HFF-Myc (cell line): Measurements from ENCODE around the gene C11orf97.
A peak's percentile ranks its signal among the peaks of the same experiment; 100 is the strongest.
"Not testable (repeated sequence)": the region's sequence is repeated elsewhere in the genome, so short reads cannot be mapped to it uniquely, and the experiment has no call there.

Experiments
- DNase-seq: peaks from one replicate; pipeline ENCODE4 v3.0.0-alpha.2; 2011; ENCODE audit warnings: low read depth; ENCODE audit errors: extremely low read depth
- H3K4me3 ChIP-seq: replicated peaks from 2 replicates; pipeline ENCODE4 v1.5.1; 2011; ENCODE audit warnings: low read depth, mild to moderate bottlenecking, control low read depth, low read length
- CTCF ChIP-seq: IDR thresholded peaks from 2 replicates; pipeline ENCODE4 v1.5.1; 2012; ENCODE audit warnings: mild to moderate bottlenecking, low read depth, low read length, control low read depth; ENCODE audit errors: missing control alignments

C11orf97 gene

GRCh38 chr11:94546162-94546470 lies 33.9 kb downstream of the C11orf97 start:
- TF ChIP-seq CTCF, result no peak
- no peak for DNase-seq
- H3K4me3 ChIP-seq, result peak overlapping the region; percentile 55

- H3K4me3 ChIP-seq, result peak overlapping the region; percentile 55
- no peak for TF ChIP-seq CTCF
- no peak for DNase-seq
Observed at GRCh38 chr11:94546886-94547285, 34.6 kb downstream of the C11orf97 start.

DNA sequence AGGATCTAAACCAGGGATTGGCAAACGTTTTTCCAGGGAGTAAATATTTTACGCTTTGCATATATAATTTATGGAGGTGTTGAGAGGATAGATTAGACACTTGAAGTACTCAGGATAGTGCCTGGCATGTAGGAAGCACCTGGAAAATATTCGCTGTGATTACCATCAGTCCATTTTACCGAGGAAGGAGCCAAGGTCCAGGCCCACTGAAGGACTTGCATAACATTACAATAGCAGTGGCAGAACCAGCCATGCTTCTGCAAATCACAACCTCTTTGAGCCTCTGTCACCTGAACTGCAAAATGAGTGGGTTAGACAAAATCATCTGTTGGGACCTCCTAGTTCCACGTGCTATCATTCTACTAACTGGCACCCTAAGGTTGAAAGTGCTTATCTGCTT lies 36.9 kb downstream of the C11orf97 start:
- H3K4me3 ChIP-seq, result no peak overlapping the region
- no peak for TF ChIP-seq CTCF
- DNase-seq, result no peak

DNA sequence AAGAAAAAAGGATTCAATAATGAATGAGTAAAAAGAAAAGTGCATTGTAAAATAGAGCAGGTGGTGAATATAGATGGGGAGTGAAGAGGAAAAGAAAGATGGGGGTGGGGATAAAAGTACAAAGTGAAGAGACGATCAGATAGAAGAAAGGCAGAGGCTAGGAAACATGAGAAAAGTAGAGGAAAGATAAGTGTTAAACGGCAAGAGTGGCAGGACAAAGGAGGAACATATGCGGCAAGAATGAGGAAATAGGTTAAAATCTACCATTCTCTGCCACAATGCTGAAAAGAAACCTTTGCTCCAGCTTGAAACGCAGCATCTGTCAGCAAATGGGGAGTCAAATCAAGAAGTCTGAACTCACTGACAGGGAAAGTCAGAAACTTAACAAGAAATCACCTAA lies 38.3 kb downstream of the C11orf97 start:
- no peak overlapping the region for H3K4me3 ChIP-seq
- no peak for DNase-seq
- TF ChIP-seq CTCF, result no peak

GRCh38 chr11:94553938-94554337 lies 41.7 kb downstream of the C11orf97 start:
- no peak for TF ChIP-seq CTCF
- peak; percentile 85 for DNase-seq
- H3K4me3 ChIP-seq, result no peak overlapping the region

DNA sequence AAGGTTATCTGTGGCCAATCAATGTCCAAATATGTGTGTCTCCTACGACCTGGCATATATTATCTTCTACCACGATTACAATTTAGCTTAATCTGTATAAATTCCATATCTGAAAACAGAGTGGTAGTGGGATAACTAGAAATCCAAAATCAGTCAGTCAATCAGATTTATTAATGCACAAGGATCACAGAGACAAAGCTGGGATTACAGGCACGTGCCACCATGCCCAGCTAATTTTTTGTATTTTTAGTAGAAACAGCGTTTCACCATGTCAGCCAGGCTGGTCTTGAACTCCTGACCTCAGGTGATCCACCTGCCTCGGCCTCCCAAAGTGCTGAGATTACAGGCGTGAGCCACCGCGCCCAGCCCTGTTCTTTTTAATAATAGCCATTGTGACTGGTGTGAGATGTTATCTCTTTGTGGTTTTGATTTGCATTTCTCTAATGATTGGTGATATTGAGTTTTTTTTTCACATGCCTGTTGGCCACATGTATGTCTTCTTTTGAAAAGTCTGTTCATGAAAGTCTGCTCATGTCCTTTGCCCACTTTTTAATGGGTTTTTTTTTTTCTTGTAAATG lies 43.6 kb downstream of the C11orf97 start:
- not testable (repeated sequence) for H3K4me3 ChIP-seq, DNase-seq

DNA sequence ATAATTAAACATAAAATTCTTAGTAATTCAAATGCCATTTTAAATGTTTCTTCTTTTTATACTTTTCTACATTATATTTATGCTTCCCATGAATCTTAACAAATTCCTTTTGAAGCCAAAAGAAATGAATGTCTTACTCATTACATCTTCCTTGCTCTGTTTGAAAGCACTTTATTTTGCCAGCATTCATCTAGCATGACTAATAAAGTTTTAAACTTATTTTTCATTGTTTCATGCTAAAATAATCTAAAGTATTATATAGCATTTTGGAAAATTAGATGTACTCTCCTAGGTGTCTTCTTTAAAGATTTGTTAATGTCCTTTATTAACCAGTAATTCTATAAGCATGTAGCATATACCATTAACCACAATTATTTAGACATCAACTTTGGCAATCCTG lies 45.2 kb downstream of the C11orf97 start:
- no peak overlapping the region for H3K4me3 ChIP-seq
- DNase-seq, result no peak
- TF ChIP-seq CTCF, result no peak
